Hepatocyte (in vitro differentiated cells): ENCODE data around the gene STXBP5L. TPM values are rescaled to one million over a fixed set of nuclear protein-coding genes. Genes with fewer than 3 reads are reported as not detected.
"Not testable (repeated sequence)": the region's sequence is repeated elsewhere in the genome, so short reads cannot be mapped to it uniquely, and the experiment has no call there.

Source experiments
- DNase-seq: peaks from one replicate; pipeline ENCODE4 v3.0.0-alpha.2; 2016; ENCODE audit warnings: low spot score
- H2AFZ ChIP-seq: fragments of 200-600 bp; sonication (generic); 2 replicates; pipeline ENCODE4 v1.6.0; 2016; ENCODE audit warnings: antibody characterized with exemption, mild to moderate bottlenecking
- H3K27ac ChIP-seq: fragments of 200-600 bp; sonication (generic); 2 replicates; pipeline ENCODE4 v1.5.1; 2016; ENCODE audit warnings: mild to moderate bottlenecking
- H3K27me3 ChIP-seq: fragments of 200-600 bp; sonication (generic); 2 replicates; pipeline ENCODE4 v1.6.1; 2016
- H3K36me3 ChIP-seq: fragments of 200-600 bp; sonication (generic); replicated peaks from 2 replicates; pipeline ENCODE4 v1.5.1; 2016; ENCODE audit warnings: low read depth; ENCODE audit not compliant: insufficient read depth
- H3K4me1 ChIP-seq: fragments of 200-600 bp; sonication (generic); 2 replicates; pipeline ENCODE4 v1.5.1; 2016; ENCODE audit warnings: mild to moderate bottlenecking, moderate library complexity; ENCODE audit not compliant: insufficient read depth
- H3K4me2 ChIP-seq: fragments of 200-600 bp; sonication (generic); 2 replicates; pipeline ENCODE4 v1.6.0; 2016
- H3K4me3 ChIP-seq: fragments of 200-600 bp; sonication (generic); 2 replicates; pipeline ENCODE4 v1.5.1; 2016; ENCODE audit warnings: mild to moderate bottlenecking
- H3K79me2 ChIP-seq: fragments of 200-600 bp; sonication (generic); 2 replicates; pipeline ENCODE4 v1.6.0; 2017; ENCODE audit warnings: mild to moderate bottlenecking
- H3K9me2 ChIP-seq: fragments of 200-600 bp; sonication (generic); replicated peaks from 2 replicates; pipeline ENCODE4 v1.6.0; 2017; ENCODE audit warnings: mild to moderate bottlenecking; ENCODE audit not compliant: insufficient read depth
- H3K9me3 ChIP-seq: fragments of 200-600 bp; sonication (generic); 2 replicates; pipeline ENCODE4 v1.5.1; 2016; ENCODE audit warnings: low read depth, mild to moderate bottlenecking
- H4K20me1 ChIP-seq: fragments of 200-600 bp; sonication (generic); 2 replicates; pipeline ENCODE4 v1.6.0; 2016; ENCODE audit warnings: mild to moderate bottlenecking; ENCODE audit not compliant: insufficient read depth, poor library complexity, severe bottlenecking
- CTCF ChIP-seq: fragments of 200-600 bp; sonication (generic); IDR thresholded peaks from 2 replicates; pipeline ENCODE4 v1.5.1; 2016; ENCODE audit warnings: antibody characterized with exemption, mild to moderate bottlenecking; ENCODE audit not compliant: poor library complexity
- EZH2 ChIP-seq: fragments of 200-600 bp; sonication (generic); IDR thresholded peaks from 2 replicates; pipeline ENCODE4 v1.6.1; 2016; ENCODE audit warnings: antibody characterized with exemption, mild to moderate bottlenecking, borderline replicate concordance
- EZH2phosphoT487 ChIP-seq: fragments of 200-600 bp; sonication (generic); IDR thresholded peaks from one replicate; pipeline ENCODE4 v1.6.1; 2018; ENCODE audit warnings: antibody characterized with exemption, mild to moderate bottlenecking, low read depth, moderate library complexity; ENCODE audit not compliant: unreplicated experiment, severe bottlenecking
- WGBS: methylation state at CpG from one replicate; pipeline ENCODE4 v1.1.6; 2016; ENCODE audit warnings: low lambda C conversion rate; ENCODE audit errors: missing lambda C conversion rate; 5-methylcytosine and 5-hydroxymethylcytosine counted together
- polyA plus RNA-seq: library from polyadenylated mRNA; unstranded; fragments of >200 nt; fragmentation: Nextera tagmentation; extraction: Ambion mirVana; gene quantifications from 2 replicates; pipeline ENCODE4 v1.2.1, GENCODE V29; 2016
- total RNA-seq: library from RNA; depleted of rRNA; stranded (reverse); fragments of >200 nt; gene quantifications from 2 replicates; pipeline ENCODE4 v1.2.3, GENCODE V29; 2014

Gene STXBP5L
- total and polyA plus RNA-seq, 2 experiments from 2014 or later: 0.53 to 1.4 TPM

GRCh38 chr3:121223116-121223515, 315.1 kb downstream of the STXBP5L start:
- 73% methylated on average over 2 of the region's 2 CpGs for WGBS
- no peak for DNase-seq
- H3K36me3 ChIP-seq: no peaks in the 10 kb centered on the region

GRCh38 chr3:121228971-121229370, 321.0 kb downstream of the STXBP5L start:
- Histone ChIP-seq H3K79me2 (no peaks in the 10 kb centered on the region), H3K27me3 (no peaks in the 10 kb centered on the region), H3K4me2 (no peak overlapping the region), H2AFZ (no peak overlapping the region), H3K4me1 (no peaks in the 10 kb centered on the region), H3K36me3 (no peaks in the 10 kb centered on the region), H3K4me3 (no peak overlapping the region), H3K9me3 (no peaks in the 10 kb centered on the region), H3K27ac (no peak overlapping the region), H4K20me1 (no peaks in the 10 kb centered on the region), H3K9me2 (no peaks in the 10 kb centered on the region)
- TF ChIP-seq CTCF (no peak), EZH2 (no peak)
- no peak for DNase-seq
- 84% methylated on average over 1 of the region's 1 CpG for WGBS

More at GRCh38 chr3:121223116-121223515, 315.1 kb downstream of the STXBP5L start:
- Histone ChIP-seq H2AFZ (no peak overlapping the region), H3K27ac (no peak overlapping the region), H3K4me1 (no peaks in the 10 kb centered on the region), H3K4me3 (no peak overlapping the region), H3K9me3 (no peaks in the 10 kb centered on the region), H3K79me2 (no peaks in the 10 kb centered on the region), H3K4me2 (no peak overlapping the region), H3K27me3 (no peaks in the 10 kb centered on the region), H3K9me2 (no peaks in the 10 kb centered on the region), H4K20me1 (no peaks in the 10 kb centered on the region)
- TF ChIP-seq EZH2: no peak
- TF ChIP-seq CTCF: no peak
- TF ChIP-seq EZH2phosphoT487: no peak

- H3K9me2 ChIP-seq, H3K4me3 ChIP-seq, H4K20me1 ChIP-seq, H3K4me2 ChIP-seq, H2AFZ ChIP-seq, DNase-seq, H3K9me3 ChIP-seq, H3K27ac ChIP-seq, H3K4me1 ChIP-seq, H3K27me3 ChIP-seq, H3K79me2 ChIP-seq, H3K36me3 ChIP-seq: not testable (repeated sequence)
- 84% methylated on average over 1 of the region's 1 CpG for WGBS
These were observed 322.2 kb downstream of the STXBP5L start for GRCh38 chr3:121230194-121230593.

- H3K27me3 ChIP-seq: no peaks in the 10 kb centered on the region
- WGBS: 84% methylated on average over 3 of the region's 3 CpGs
- no peak overlapping the region for H3K27ac ChIP-seq
- H3K36me3 ChIP-seq: no peaks in the 10 kb centered on the region
- no peak overlapping the region for H3K4me2 ChIP-seq
- no peaks in the 10 kb centered on the region for H3K79me2 ChIP-seq
- H2AFZ ChIP-seq: no peak overlapping the region
- H3K9me3 ChIP-seq: no peaks in the 10 kb centered on the region
- H4K20me1 ChIP-seq: no peaks in the 10 kb centered on the region
- no peak for TF ChIP-seq EZH2phosphoT487
- TF ChIP-seq EZH2: no peak
- no peak for TF ChIP-seq CTCF
- no peak for DNase-seq
- no peak overlapping the region for H3K4me3 ChIP-seq
- no peaks in the 10 kb centered on the region for H3K9me2 ChIP-seq
- no peaks in the 10 kb centered on the region for H3K4me1 ChIP-seq
These were observed 323.9 kb downstream of the STXBP5L start for GRCh38 chr3:121231872-121232271.
